Measurements from ENCODE around the gene ABCC8.

ABCC8 gene

DNA sequence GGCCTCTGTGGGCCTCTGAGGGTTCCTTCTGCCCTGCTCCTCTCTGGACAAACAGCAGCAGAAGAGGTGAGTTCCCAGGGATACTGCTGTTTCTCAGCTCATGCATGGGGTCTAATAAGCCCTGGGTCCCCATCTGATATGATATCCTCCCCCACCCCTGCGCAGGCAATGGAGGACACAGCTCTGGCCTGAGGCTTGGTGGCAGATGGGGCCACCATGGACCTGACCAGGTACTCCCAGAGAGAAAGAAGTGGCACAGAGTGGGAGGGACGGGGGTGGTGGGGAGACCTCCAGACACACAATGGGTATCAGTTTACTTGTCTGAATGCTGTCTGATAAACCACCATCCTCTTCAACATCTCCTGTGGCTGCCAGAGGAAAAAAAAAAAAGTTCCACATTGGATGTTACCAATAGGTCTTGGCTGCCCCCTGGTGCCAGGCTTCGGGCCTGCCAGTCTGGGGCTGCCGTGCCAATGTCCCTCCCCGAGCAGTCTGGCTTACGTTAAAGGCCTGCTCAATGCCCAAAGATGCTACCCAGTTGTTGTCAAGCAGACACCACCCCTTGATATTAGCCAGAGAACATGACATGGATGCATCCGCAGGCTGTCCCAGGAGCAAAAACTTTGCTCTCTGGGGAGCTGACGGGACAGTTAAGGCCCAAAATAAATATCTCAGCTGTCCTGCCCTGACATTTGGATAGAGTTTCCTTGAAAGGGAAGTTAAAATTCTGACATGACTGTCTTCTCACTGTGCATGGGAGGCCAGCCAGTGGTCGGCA, 27.9 kb upstream of the ABCC8 start:
- 0 out of 2 replicates have a peak, but pooled peaks cover 9% of the 10 kb centered on the region for H3K27me3 ChIP-seq (ENCODE audit: insufficient read depth, low read length)
- H3K9me3 ChIP-seq (ENCODE audit: insufficient read depth, low read depth, low read length), result no peaks in the 10 kb centered on the region
- no peaks in the 10 kb centered on the region for H3K4me1 ChIP-seq (ENCODE audit: insufficient read depth, low read length)
- no peaks in the 10 kb centered on the region for H3K36me3 ChIP-seq (ENCODE audit: insufficient read depth, low read depth, low read length)
- no peak overlapping the region for H3K9ac ChIP-seq (ENCODE audit: low read depth, low read length)
- H3K27ac ChIP-seq (ENCODE audit: low read length), result no peak overlapping the region
- no peak overlapping the region for H3K4me3 ChIP-seq (ENCODE audit: low read length)

- Histone ChIP-seq H3K4me3 (ENCODE audit: low read length) (no peak overlapping the region), H3K4me1 (ENCODE audit: insufficient read depth, low read length) (no peaks in the 10 kb centered on the region), H3K9me3 (ENCODE audit: insufficient read depth, low read depth, low read length) (no peaks in the 10 kb centered on the region), H3K36me3 (ENCODE audit: insufficient read depth, low read depth, low read length) (no peaks in the 10 kb centered on the region), H3K9ac (ENCODE audit: low read depth, low read length) (no peak overlapping the region), H3K27ac (ENCODE audit: low read length) (no peak overlapping the region), H3K27me3 (ENCODE audit: insufficient read depth, low read length) (0 out of 2 replicates have a peak, but pooled peaks cover 9% of the 10 kb centered on the region)
These were observed 26.0 kb upstream of the ABCC8 start for GRCh38 chr11:17502630-17503029.

DNA sequence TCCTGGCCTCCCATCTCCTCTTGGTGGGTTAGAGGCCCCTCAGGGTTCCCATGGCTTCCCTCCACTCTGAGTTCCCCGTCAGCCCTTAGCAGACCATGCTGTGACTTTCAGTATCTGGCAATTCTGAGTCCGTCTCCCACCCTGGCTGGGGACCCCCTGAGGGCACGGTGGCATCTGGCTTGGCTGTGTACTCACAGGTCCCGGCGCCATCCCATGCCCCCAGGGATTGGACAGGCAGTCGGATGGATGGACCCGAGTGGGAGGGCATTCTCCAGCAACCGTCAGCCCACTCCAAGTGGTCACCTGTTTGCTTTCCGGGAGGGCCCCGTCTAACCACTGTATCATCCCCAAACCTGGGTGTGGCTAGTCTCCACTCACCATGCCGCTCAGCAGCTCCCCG, 24.0 kb upstream of the ABCC8 start:
- Histone ChIP-seq H3K9me3 (ENCODE audit: insufficient read depth, low read depth, low read length) (no peaks in the 10 kb centered on the region), H3K36me3 (ENCODE audit: insufficient read depth, low read depth, low read length) (no peaks in the 10 kb centered on the region), H3K27ac (ENCODE audit: low read length) (no peak overlapping the region), H3K4me3 (ENCODE audit: low read length) (no peak overlapping the region), H3K27me3 (ENCODE audit: insufficient read depth, low read length) (peaks cover 10% of the 10 kb centered on the region; the same call in 1 of the 2 replicates), H3K9ac (ENCODE audit: low read depth, low read length) (no peak overlapping the region), H3K4me1 (ENCODE audit: insufficient read depth, low read length) (no peaks in the 10 kb centered on the region)

GRCh38 chr11:17498475-17498874, 21.8 kb upstream of the ABCC8 start:
- H3K4me3 ChIP-seq (ENCODE audit: low read length), result no peak overlapping the region
- H3K27me3 ChIP-seq (ENCODE audit: insufficient read depth, low read length), result peaks cover 10% of the 10 kb centered on the region; the same call in 1 of the 2 replicates
- no peaks in the 10 kb centered on the region for H3K4me1 ChIP-seq (ENCODE audit: insufficient read depth, low read length)
- no peaks in the 10 kb centered on the region for H3K9me3 ChIP-seq (ENCODE audit: insufficient read depth, low read depth, low read length)
- H3K36me3 ChIP-seq (ENCODE audit: insufficient read depth, low read depth, low read length), result no peaks in the 10 kb centered on the region
- H3K27ac ChIP-seq (ENCODE audit: low read length), result no peak overlapping the region
- no peak overlapping the region for H3K9ac ChIP-seq (ENCODE audit: low read depth, low read length)

- no peak overlapping the region for H3K9ac ChIP-seq (ENCODE audit: low read depth, low read length)
- no peaks in the 10 kb centered on the region for H3K4me1 ChIP-seq (ENCODE audit: insufficient read depth, low read length)
- H3K4me3 ChIP-seq (ENCODE audit: low read length), result no peak overlapping the region
- H3K27me3 ChIP-seq (ENCODE audit: insufficient read depth, low read length), result peaks cover 10% of the 10 kb centered on the region; the same call in 1 of the 2 replicates
- H3K9me3 ChIP-seq (ENCODE audit: insufficient read depth, low read depth, low read length), result no peaks in the 10 kb centered on the region
- no peaks in the 10 kb centered on the region for H3K36me3 ChIP-seq (ENCODE audit: insufficient read depth, low read depth, low read length)
- H3K27ac ChIP-seq (ENCODE audit: low read length), result no peak overlapping the region
These were observed 21.4 kb upstream of the ABCC8 start for GRCh38 chr11:17498058-17498457.

DNA sequence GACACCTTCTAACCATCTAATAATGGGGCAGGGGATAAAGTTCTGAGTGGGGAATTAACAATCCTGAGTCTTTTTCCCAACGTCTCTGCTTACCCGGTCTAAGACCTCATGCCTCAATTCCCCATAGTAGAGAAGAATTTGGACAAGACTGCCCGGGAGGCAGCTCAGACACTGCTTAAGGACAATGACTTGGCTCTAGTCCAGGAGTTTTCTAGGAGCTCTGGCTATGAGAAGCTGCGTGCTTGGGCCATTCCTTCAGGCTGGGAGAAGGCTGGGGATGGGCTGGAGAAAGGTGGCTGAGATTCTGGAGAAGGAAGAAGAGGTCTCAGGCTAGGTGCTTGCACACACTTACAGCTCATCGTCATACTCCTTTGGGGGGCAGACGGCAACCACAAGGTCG, 19.8 kb upstream of the ABCC8 start:
- Histone ChIP-seq H3K4me3 (ENCODE audit: low read length) (no peak overlapping the region), H3K9ac (ENCODE audit: low read depth, low read length) (no peak overlapping the region), H3K9me3 (ENCODE audit: insufficient read depth, low read depth, low read length) (no peaks in the 10 kb centered on the region), H3K27ac (ENCODE audit: low read length) (no peak overlapping the region), H3K27me3 (ENCODE audit: insufficient read depth, low read length) (peaks cover 10% of the 10 kb centered on the region; the same call in 1 of the 2 replicates), H3K4me1 (ENCODE audit: insufficient read depth, low read length) (no peaks in the 10 kb centered on the region), H3K36me3 (ENCODE audit: insufficient read depth, low read depth, low read length) (no peaks in the 10 kb centered on the region)

DNA sequence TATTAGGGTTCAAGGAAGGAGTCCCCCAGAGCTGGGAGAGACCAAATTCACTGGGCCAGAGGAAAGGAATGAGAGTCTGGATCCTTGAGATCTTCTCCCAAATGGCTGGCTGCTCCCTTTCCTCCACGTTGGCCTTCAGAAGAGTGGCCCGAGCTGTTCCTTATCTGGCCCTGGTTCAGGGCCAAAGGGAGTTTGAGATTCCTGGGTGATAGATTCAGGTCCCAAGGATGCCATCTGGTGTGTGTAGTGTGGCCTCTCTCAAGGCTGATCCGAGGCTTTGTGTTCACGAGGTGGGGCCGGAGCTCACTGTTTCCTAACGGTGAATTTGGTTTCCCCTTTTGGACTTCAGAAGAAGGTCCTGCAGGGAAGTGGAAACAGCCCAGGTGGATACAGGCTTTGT, 17.4 kb upstream of the ABCC8 start:
- Histone ChIP-seq H3K36me3 (ENCODE audit: insufficient read depth, low read depth, low read length) (no peaks in the 10 kb centered on the region), H3K27me3 (ENCODE audit: insufficient read depth, low read length) (peaks cover 4% of the 10 kb centered on the region; the same call in 1 of the 2 replicates), H3K9ac (ENCODE audit: low read depth, low read length) (no peak overlapping the region), H3K4me1 (ENCODE audit: insufficient read depth, low read length) (no peaks in the 10 kb centered on the region), H3K27ac (ENCODE audit: low read length) (no peak overlapping the region), H3K9me3 (ENCODE audit: insufficient read depth, low read depth, low read length) (no peaks in the 10 kb centered on the region), H3K4me3 (ENCODE audit: low read length) (no peak overlapping the region)

DNA sequence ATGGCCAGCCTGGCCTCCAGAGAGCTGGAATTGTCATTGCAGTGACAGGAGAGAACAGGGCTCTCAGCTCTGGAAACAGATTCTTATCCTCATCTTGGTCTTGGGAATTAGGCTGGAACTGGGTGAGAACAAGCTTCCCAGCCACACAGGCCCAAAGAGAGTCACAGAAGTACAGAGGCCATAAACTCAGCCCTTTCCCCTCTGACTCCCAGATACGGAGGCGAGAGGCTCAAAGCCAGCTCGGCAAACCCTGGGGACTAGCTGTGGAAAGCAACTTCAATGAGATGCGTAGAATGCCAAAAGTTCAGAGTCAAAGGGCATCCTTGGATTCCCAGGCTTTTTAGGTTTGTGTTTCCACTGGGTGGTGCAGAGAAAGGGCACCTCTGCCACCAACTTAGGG, 14.3 kb upstream of the ABCC8 start:
- Histone ChIP-seq H3K27me3 (ENCODE audit: insufficient read depth, low read length) (no peaks in the 10 kb centered on the region), H3K9ac (ENCODE audit: low read depth, low read length) (no peak overlapping the region), H3K4me1 (ENCODE audit: insufficient read depth, low read length) (no peaks in the 10 kb centered on the region), H3K4me3 (ENCODE audit: low read length) (no peak overlapping the region), H3K9me3 (ENCODE audit: insufficient read depth, low read depth, low read length) (no peaks in the 10 kb centered on the region), H3K27ac (ENCODE audit: low read length) (no peak overlapping the region), H3K36me3 (ENCODE audit: insufficient read depth, low read depth, low read length) (no peaks in the 10 kb centered on the region)

GRCh38 chr11:17490232-17490631, 13.6 kb upstream of the ABCC8 start:
- Histone ChIP-seq H3K27me3 (ENCODE audit: insufficient read depth, low read length) (no peaks in the 10 kb centered on the region), H3K36me3 (ENCODE audit: insufficient read depth, low read depth, low read length) (no peaks in the 10 kb centered on the region), H3K27ac (ENCODE audit: low read length) (no peak overlapping the region), H3K9ac (ENCODE audit: low read depth, low read length) (no peak overlapping the region), H3K4me1 (ENCODE audit: insufficient read depth, low read length) (no peaks in the 10 kb centered on the region), H3K9me3 (ENCODE audit: insufficient read depth, low read depth, low read length) (no peaks in the 10 kb centered on the region), H3K4me3 (ENCODE audit: low read length) (no peak overlapping the region)

- no peak overlapping the region for H3K9ac ChIP-seq (ENCODE audit: low read depth, low read length)
- no peak overlapping the region for H3K4me3 ChIP-seq (ENCODE audit: low read length)
- H3K27ac ChIP-seq (ENCODE audit: low read length), result no peak overlapping the region
- no peaks in the 10 kb centered on the region for H3K9me3 ChIP-seq (ENCODE audit: insufficient read depth, low read depth, low read length)
- no peaks in the 10 kb centered on the region for H3K36me3 ChIP-seq (ENCODE audit: insufficient read depth, low read depth, low read length)
- no peaks in the 10 kb centered on the region for H3K27me3 ChIP-seq (ENCODE audit: insufficient read depth, low read length)
- H3K4me1 ChIP-seq (ENCODE audit: insufficient read depth, low read length), result no peaks in the 10 kb centered on the region
These were observed 13.1 kb upstream of the ABCC8 start for GRCh38 chr11:17489751-17490150.

- Histone ChIP-seq H3K27me3 (ENCODE audit: insufficient read depth, low read length) (no peaks in the 10 kb centered on the region), H3K9ac (ENCODE audit: low read depth, low read length) (no peak overlapping the region), H3K4me3 (ENCODE audit: low read length) (no peak overlapping the region), H3K9me3 (ENCODE audit: insufficient read depth, low read depth, low read length) (no peaks in the 10 kb centered on the region), H3K4me1 (ENCODE audit: insufficient read depth, low read length) (no peaks in the 10 kb centered on the region), H3K36me3 (ENCODE audit: insufficient read depth, low read depth, low read length) (no peaks in the 10 kb centered on the region), H3K27ac (ENCODE audit: low read length) (no peak overlapping the region)
These were observed 11.9 kb upstream of the ABCC8 start for GRCh38 chr11:17488563-17488962.

- Histone ChIP-seq H3K27ac (ENCODE audit: low read length) (no peak overlapping the region), H3K9ac (ENCODE audit: low read depth, low read length) (no peak overlapping the region), H3K4me3 (ENCODE audit: low read length) (no peak overlapping the region), H3K27me3 (ENCODE audit: insufficient read depth, low read length) (no peaks in the 10 kb centered on the region), H3K4me1 (ENCODE audit: insufficient read depth, low read length) (no peaks in the 10 kb centered on the region), H3K36me3 (ENCODE audit: insufficient read depth, low read depth, low read length) (no peaks in the 10 kb centered on the region), H3K9me3 (ENCODE audit: insufficient read depth, low read depth, low read length) (no peaks in the 10 kb centered on the region)
These were observed 10.0 kb upstream of the ABCC8 start for GRCh38 chr11:17486646-17487045.

Data from iPS-20b (cell line).